ENCODE results near the gene C10orf95.

DNA sequence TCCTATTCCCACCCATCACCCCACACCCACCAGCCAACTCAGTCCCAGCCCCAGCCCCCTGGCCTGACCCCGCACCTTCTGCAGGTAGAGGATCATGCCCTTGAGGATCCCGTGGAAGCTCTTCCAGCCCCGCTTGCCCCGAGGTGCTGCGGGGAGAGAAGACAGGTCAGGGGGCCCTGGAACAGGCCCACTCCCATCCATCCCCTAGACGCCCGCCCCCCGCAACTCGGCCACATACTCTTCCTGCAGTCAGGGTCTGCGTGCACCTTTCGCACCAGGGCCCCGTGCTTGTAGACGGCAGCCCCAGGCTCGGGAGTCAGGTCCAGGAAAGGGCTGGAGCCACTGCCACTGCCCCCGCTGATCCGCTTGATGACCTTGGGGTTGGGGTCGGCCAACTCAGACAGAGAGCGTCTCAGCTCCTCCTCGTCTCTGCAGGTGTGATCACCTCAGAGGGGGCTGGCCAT is 46.2 kb downstream of the C10orf95 start:
- TF ChIP-seq, protein P1, sequence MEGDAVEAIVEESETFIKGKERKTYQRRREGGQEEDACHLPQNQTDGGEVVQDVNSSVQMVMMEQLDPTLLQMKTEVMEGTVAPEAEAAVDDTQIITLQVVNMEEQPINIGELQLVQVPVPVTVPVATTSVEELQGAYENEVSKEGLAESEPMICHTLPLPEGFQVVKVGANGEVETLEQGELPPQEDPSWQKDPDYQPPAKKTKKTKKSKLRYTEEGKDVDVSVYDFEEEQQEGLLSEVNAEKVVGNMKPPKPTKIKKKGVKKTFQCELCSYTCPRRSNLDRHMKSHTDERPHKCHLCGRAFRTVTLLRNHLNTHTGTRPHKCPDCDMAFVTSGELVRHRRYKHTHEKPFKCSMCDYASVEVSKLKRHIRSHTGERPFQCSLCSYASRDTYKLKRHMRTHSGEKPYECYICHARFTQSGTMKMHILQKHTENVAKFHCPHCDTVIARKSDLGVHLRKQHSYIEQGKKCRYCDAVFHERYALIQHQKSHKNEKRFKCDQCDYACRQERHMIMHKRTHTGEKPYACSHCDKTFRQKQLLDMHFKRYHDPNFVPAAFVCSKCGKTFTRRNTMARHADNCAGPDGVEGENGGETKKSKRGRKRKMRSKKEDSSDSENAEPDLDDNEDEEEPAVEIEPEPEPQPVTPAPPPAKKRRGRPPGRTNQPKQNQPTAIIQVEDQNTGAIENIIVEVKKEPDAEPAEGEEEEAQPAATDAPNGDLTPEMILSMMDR (IDR thresholded peaks at IDR 0.05; ENCODE audit: insufficient read depth, low read length): no peak
- TF ChIP-seq POLR2AphosphoS5 (IDR thresholded peaks at IDR 0.05; ENCODE audit: low read depth) (no peak), SPI1 (IDR thresholded peaks at IDR 0.05; ENCODE audit: borderline replicate concordance, low read depth) (no peak)
